HG03025 (cell line): ENCODE measurements around the gene SPDEF.

Experiments
- ATAC-seq: cut with Tn5 transposase; IDR thresholded peaks from one replicate; pipeline ENCODE4 v1.9.1; 2021; ENCODE audit warnings: mild to moderate bottlenecking, moderate library complexity; ENCODE audit not compliant: unreplicated experiment, low FRiP score

The SPDEF gene

DNA sequence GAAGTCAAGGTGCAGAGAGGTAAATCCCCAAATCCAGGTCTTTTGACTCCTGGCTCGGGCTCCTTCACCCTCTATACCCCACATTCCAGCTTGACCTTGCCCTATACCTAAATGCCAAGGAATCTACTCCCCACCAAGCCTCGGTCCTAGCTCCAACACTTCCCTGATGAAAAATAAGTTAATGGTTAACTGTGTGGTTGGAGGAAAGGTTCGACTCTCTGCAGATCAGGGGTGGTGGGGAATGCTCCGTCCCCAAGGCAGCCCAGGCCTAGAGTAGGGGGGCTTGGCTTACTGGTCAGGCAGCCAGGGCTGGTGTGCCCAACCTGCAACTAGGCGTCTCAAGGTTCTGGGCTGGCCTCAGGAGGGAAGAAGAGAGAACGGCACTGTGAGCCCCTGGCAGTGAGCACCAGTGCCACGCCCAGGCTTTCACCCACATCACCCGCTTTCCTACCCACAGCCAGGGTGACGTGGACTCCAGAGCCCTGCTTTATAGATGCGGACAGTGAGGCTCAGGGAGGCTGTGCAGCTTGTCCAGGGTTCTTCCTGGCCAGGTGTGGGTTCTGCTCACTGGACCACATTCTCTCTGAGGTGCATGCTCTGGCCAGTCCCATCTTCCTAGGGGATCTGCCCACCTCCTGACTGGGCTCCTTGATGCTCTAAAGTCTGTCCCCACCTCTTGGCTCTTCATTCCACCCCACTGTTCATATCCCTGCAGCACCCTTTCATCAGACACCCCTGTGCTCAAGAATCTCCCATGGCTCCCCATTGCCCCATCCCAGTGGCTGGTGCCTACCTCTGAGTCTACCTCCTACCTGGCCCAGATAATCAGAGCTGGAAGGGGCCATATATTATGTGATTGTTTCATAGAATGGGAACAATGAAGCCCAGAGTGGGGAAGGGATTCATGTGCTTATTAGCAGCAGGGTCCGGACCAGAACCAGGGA is 8.2 kb downstream of the SPDEF start:
- ATAC-seq, result no peak

DNA sequence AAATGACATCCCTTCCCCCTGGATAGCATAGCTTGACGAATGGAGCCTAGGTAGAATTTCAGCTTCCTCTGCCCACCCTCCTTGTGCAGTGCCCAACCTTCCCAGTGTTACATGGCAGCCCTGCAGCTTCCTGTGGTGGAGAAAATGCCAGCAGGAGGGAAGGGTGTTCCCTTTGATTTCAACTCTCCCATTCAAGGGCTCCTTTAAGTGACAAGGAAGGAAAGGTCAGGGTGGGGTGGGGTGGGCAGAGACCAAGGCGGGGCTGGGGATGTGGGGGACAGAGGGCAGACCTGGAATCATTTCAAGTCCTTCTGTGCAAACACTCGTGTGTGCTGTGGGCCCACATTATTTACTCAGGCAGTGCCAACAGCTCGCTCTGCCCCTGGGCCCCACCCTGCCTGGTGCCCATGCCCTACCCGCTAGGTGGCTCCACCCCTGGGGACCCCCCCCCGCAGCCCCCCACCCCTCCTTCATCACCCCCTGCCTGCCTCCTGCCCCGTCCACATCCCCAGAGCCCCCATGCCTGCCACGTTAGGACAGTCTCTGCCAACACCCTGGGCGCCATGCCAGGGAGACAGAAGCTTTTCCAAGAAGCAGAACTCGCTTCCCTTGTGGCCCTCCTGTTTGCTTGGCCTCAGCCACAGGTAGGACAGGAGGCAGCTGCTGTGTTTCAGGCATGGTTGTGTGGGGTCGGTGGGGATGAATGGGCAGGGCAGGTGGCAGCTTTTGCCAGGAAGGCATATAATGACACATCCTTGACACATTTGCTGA is 9.4 kb downstream of the SPDEF start:
- no peak for ATAC-seq

GRCh38 chr6:34544776-34545471 is 11.2 kb downstream of the SPDEF start:
- ATAC-seq, result no peak

- no peak for ATAC-seq
Measured at GRCh38 chr6:34544052-34544604, 12.0 kb downstream of the SPDEF start.

GRCh38 chr6:34543421-34543820 is 12.7 kb downstream of the SPDEF start:
- no peak for ATAC-seq

GRCh38 chr6:34540841-34541240 is 15.3 kb downstream of the SPDEF start:
- ATAC-seq, result no peak

DNA sequence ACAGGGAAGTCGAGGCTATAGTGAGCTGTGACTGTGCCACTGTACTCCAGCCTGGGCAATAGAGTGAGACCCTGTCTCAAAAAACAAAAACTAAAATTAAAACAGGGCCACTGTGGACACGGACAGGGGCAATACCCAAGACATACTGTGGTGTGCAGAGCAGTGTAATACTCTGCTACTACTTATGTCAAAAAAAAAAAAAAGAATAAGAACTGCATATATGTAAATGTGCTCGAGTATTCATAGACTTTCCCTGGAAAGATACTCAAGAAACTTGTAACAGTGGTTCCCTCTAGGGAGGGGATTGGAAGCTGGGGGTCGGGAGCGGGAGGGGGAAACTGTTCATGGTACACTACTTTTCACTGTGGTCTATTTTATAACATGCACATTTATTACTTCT is 15.9 kb downstream of the SPDEF start:
- no peak for ATAC-seq

DNA sequence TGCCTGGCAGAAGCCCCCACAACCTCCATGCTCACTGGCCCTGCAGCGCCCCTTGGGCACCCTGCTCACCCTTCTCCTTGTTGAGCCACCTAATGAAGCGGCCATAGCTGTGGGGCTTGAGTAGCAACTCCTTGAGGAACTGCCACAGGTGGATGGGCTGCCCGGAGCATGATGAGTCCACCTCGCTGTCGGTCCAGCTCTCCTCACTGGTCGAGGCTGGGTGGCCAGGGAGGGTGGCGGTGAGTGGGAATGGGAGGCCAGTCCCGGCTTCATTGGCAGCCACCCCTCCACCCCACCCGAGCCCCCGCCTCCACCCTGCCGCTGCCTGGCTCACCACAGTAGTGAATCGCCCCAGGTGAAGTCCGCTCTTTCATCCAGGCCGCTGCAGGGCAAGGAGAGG is 16.9 kb downstream of the SPDEF start:
- no peak for ATAC-seq

DNA sequence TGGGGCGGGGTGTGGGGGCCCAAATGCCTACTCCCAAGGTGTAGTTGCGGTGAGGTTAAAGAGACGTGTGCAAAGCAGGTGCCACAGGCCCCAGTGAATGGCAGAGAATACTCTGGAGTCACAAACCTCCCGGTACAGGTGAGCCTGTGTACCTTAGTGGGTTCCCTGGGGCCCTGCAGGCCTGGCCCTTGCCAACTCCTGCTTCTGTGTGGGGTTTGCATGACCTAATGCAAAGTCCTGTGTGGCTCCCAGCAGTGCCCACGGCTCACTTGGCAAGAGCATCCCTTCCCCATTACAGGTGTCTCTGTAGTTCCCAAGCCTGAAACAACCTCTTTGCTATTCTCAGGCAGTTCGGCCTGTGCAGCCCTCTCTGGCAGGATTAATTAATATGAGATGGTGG is 17.5 kb downstream of the SPDEF start:
- no peak for ATAC-seq

DNA sequence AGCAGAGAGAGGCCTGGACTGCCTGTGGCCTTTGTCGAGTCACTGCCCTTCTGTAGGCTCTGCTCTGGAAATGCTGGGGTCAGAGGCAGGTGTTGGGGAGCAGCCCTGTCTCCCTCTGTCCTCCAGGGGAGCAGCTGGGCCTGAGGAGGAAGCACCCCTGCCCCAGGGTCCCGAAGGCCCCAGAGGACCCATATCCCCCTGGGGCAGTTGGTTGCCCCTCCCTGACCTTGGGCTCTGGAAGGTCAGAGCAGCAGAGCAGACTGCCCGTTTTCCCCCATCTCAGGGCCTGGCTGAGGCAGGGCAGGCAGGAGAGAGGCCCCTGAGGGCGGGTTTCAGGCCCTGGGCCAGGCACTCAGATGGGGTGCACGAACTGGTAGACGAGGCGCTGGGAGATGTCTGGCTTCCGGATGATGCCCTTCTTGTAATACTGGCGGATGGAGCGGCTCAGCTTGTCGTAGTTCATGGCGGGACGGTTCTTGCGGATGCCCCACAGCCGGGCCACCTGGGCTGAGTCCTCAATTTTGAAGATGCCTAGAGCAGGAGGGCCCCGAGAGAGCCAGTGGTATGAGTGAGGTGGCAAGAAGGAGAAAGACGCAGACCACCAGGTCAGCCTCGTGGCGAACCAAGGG is 18.1 kb downstream of the SPDEF start:
- no peak for ATAC-seq

- ATAC-seq, result no peak
Measured at GRCh38 chr6:34536959-34537848, 18.9 kb downstream of the SPDEF start.

- ATAC-seq, result no peak
Measured at GRCh38 chr6:34536251-34536958, 19.7 kb downstream of the SPDEF start.

DNA sequence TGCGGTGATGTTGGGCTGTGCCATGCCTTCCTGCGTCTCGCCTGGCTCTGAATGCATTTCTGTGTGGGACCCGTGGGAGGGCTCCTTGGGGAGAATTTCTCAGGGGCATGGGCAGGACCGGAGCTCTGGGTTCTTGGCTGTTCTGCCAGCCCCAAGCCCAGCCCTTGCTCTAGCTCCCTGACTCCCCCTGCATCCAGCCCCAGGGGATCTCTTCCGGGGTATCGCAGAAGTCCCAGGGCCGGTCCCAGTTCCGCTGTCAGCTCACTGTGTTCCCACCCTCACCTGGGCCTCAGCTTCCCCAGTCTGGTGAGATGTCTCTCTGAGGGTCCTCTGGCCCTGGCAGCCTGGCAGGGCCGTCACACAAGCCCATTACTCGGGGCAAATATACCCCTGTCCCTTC is 20.5 kb downstream of the SPDEF start:
- no peak for ATAC-seq

GRCh38 chr6:34535199-34535598 is 20.9 kb downstream of the SPDEF start:
- ATAC-seq, result no peak

GRCh38 chr6:34534656-34535055 is 21.5 kb downstream of the SPDEF start:
- no peak for ATAC-seq

DNA sequence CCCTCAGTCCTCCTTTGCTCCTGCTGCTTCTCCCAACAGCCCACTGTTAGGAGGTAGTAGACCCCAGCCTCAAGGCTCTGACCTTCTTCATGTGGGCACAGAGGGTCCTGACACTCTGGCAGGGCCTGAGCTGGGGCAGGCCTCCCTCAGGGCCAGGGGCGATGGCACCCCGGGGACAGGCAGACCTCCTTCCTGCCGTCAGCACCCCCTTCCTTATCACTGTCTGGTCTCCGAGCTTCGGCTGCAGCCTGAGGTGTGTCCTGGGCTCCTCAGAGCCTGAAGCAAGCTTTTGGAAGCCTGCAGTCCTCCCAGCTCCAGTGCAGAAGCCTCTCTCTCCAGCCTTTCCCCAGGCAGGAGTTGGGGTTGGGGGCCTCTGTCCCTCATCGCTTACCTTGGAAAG is 22.0 kb downstream of the SPDEF start:
- ATAC-seq, result no peak

- no peak for ATAC-seq
Measured at GRCh38 chr6:34532230-34532629, 23.9 kb downstream of the SPDEF start.

GRCh38 chr6:34531580-34532201 is 24.4 kb downstream of the SPDEF start:
- no peak for ATAC-seq
